Hepatocyte (in vitro differentiated cells): ENCODE results near the gene RHOBTB3. TPM values are rescaled to one million over a fixed set of nuclear protein-coding genes. Genes with fewer than 3 reads are reported as not detected.

ENCODE experiments used
- DNase-seq: peaks from one replicate; pipeline ENCODE4 v3.0.0-alpha.2; 2016; ENCODE audit warnings: low spot score
- H2AFZ ChIP-seq: fragments of 200-600 bp; sonication (generic); 2 replicates; pipeline ENCODE4 v1.6.0; 2016; ENCODE audit warnings: antibody characterized with exemption, mild to moderate bottlenecking
- H3K27ac ChIP-seq: fragments of 200-600 bp; sonication (generic); 2 replicates; pipeline ENCODE4 v1.5.1; 2016; ENCODE audit warnings: mild to moderate bottlenecking
- H3K27me3 ChIP-seq: fragments of 200-600 bp; sonication (generic); 2 replicates; pipeline ENCODE4 v1.6.1; 2016
- H3K36me3 ChIP-seq: fragments of 200-600 bp; sonication (generic); replicated peaks from 2 replicates; pipeline ENCODE4 v1.5.1; 2016; ENCODE audit warnings: low read depth; ENCODE audit not compliant: insufficient read depth
- H3K4me1 ChIP-seq: fragments of 200-600 bp; sonication (generic); 2 replicates; pipeline ENCODE4 v1.5.1; 2016; ENCODE audit warnings: mild to moderate bottlenecking, moderate library complexity; ENCODE audit not compliant: insufficient read depth
- H3K4me2 ChIP-seq: fragments of 200-600 bp; sonication (generic); 2 replicates; pipeline ENCODE4 v1.6.0; 2016
- H3K4me3 ChIP-seq: fragments of 200-600 bp; sonication (generic); 2 replicates; pipeline ENCODE4 v1.5.1; 2016; ENCODE audit warnings: mild to moderate bottlenecking
- H3K79me2 ChIP-seq: fragments of 200-600 bp; sonication (generic); 2 replicates; pipeline ENCODE4 v1.6.0; 2017; ENCODE audit warnings: mild to moderate bottlenecking
- H3K9me2 ChIP-seq: fragments of 200-600 bp; sonication (generic); replicated peaks from 2 replicates; pipeline ENCODE4 v1.6.0; 2017; ENCODE audit warnings: mild to moderate bottlenecking; ENCODE audit not compliant: insufficient read depth
- H3K9me3 ChIP-seq: fragments of 200-600 bp; sonication (generic); 2 replicates; pipeline ENCODE4 v1.5.1; 2016; ENCODE audit warnings: low read depth, mild to moderate bottlenecking
- H4K20me1 ChIP-seq: fragments of 200-600 bp; sonication (generic); 2 replicates; pipeline ENCODE4 v1.6.0; 2016; ENCODE audit warnings: mild to moderate bottlenecking; ENCODE audit not compliant: insufficient read depth, poor library complexity, severe bottlenecking
- CTCF ChIP-seq: fragments of 200-600 bp; sonication (generic); IDR thresholded peaks from 2 replicates; pipeline ENCODE4 v1.5.1; 2016; ENCODE audit warnings: antibody characterized with exemption, mild to moderate bottlenecking; ENCODE audit not compliant: poor library complexity
- EZH2 ChIP-seq: fragments of 200-600 bp; sonication (generic); IDR thresholded peaks from 2 replicates; pipeline ENCODE4 v1.6.1; 2016; ENCODE audit warnings: antibody characterized with exemption, mild to moderate bottlenecking, borderline replicate concordance
- EZH2phosphoT487 ChIP-seq: fragments of 200-600 bp; sonication (generic); IDR thresholded peaks from one replicate; pipeline ENCODE4 v1.6.1; 2018; ENCODE audit warnings: antibody characterized with exemption, mild to moderate bottlenecking, low read depth, moderate library complexity; ENCODE audit not compliant: unreplicated experiment, severe bottlenecking
- WGBS: methylation state at CpG from one replicate; pipeline ENCODE4 v1.1.6; 2016; ENCODE audit warnings: low lambda C conversion rate; ENCODE audit errors: missing lambda C conversion rate; 5-methylcytosine and 5-hydroxymethylcytosine counted together
- polyA plus RNA-seq: library from polyadenylated mRNA; unstranded; fragments of >200 nt; fragmentation: Nextera tagmentation; extraction: Ambion mirVana; gene quantifications from 2 replicates; pipeline ENCODE4 v1.2.1, GENCODE V29; 2016
- total RNA-seq: library from RNA; depleted of rRNA; stranded (reverse); fragments of >200 nt; gene quantifications from 2 replicates; pipeline ENCODE4 v1.2.3, GENCODE V29; 2014

The RHOBTB3 gene
- total and polyA plus RNA-seq, 2 experiments from 2014 or later = 91.3 to 126 TPM

DNA sequence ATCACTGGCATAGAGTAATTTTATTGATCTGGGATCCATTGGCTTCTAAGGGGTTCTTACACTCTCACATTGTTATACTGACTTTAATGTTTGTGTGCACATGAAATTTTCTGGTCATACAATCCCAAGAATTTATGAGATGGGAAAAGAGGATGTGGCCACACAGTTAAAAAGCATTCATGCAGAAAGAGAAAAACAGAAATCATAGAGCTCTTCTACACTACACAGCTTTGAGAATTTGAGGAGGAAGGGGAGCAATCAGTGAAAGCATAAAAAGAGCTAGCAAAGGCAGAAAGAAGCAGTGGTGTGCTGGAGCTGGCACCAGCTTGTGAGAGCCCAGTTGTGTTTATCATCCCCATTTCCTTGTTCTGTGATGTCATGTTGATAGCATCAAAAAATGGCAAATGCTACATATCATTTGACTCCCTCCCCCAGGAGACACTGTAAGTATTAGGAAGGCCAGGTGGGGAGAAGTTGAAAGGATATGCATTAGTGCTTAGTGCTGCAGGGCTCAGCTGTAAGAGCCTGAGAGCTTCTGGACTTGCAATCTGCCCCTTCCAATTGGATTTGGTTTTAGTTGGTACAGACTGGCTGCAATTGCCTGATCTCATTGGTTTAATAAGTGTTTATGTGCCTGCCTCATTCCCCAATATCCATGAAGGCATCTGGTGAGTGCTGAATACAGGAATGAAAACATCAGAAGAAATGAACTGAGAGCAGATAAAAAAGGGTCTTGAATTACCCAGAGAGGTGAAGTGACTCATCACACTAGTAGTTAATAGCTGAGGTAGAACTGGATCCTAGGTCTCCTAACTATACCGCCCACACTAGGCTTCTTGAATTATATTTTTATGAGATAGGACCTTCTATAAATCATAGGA lies 30.9 kb downstream of the RHOBTB3 start:
- Histone ChIP-seq H3K4me1 (peaks cover 32% of the 10 kb centered on the region), H3K9me2 (no peaks in the 10 kb centered on the region), H2AFZ (no peak overlapping the region), H3K4me3 (no peak overlapping the region), H3K9me3 (no peaks in the 10 kb centered on the region), H4K20me1 (no peaks in the 10 kb centered on the region), H3K27ac (peak overlapping the region; percentile 77), H3K27me3 (no peaks in the 10 kb centered on the region), H3K36me3 (no peaks in the 10 kb centered on the region), H3K4me2 (no peak overlapping the region), H3K79me2 (peaks cover 6% of the 10 kb centered on the region)
- 58% methylated on average over 1 of the region's 1 CpG for WGBS
- no peak for DNase-seq
- no peak for TF ChIP-seq EZH2
- TF ChIP-seq EZH2phosphoT487 = no peak
- no peak for TF ChIP-seq CTCF

GRCh38 chr5:95762652-95763041 lies 31.5 kb downstream of the RHOBTB3 start:
- H3K4me1 ChIP-seq = peaks cover 32% of the 10 kb centered on the region
- 86% methylated on average over 5 of the region's 5 CpGs for WGBS
- H3K79me2 ChIP-seq = peaks cover 4% of the 10 kb centered on the region
- H4K20me1 ChIP-seq = no peaks in the 10 kb centered on the region
- H3K4me2 ChIP-seq = no peak overlapping the region
- H3K27ac ChIP-seq = no peak overlapping the region
- TF ChIP-seq EZH2 (no peak), CTCF (no peak), EZH2phosphoT487 (no peak)
- H3K36me3 ChIP-seq = no peaks in the 10 kb centered on the region
- no peaks in the 10 kb centered on the region for H3K9me3 ChIP-seq
- DNase-seq = no peak
- H3K9me2 ChIP-seq = no peaks in the 10 kb centered on the region
- H2AFZ ChIP-seq = no peak overlapping the region
- no peaks in the 10 kb centered on the region for H3K27me3 ChIP-seq
- no peak overlapping the region for H3K4me3 ChIP-seq

DNA sequence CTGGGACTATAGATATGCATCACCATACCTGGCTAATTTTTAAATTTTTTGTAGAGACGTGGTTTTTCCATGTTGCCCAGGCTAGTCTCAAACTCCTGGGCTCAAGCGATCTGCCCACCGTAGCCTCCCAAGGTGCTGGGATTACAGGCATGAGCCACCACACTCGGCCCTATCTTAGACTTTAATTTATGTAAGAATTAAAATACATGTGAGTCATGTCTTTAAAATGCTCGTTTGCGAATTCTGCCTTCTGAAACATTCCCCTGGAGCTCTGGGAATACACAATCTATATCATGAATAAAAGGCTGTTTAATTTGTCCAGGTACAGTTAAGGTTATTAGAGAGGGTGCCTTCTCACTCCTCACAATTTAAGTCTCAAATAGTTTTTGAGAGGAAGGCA lies 32.8 kb downstream of the RHOBTB3 start:
- Histone ChIP-seq H3K36me3 (no peaks in the 10 kb centered on the region), H3K79me2 (peaks cover 4% of the 10 kb centered on the region), H3K9me2 (no peaks in the 10 kb centered on the region), H3K4me1 (peaks cover 27% of the 10 kb centered on the region), H3K4me3 (no peak overlapping the region), H3K4me2 (no peak overlapping the region), H3K27me3 (no peaks in the 10 kb centered on the region), H2AFZ (no peak overlapping the region), H3K9me3 (no peaks in the 10 kb centered on the region), H4K20me1 (no peaks in the 10 kb centered on the region), H3K27ac (no peak overlapping the region)
- DNase-seq = no peak
- no peak for TF ChIP-seq CTCF
- WGBS = 85% methylated on average over 6 of the region's 6 CpGs
